SK-N-SH (cell line): Measurements from ENCODE around the gene METTL17. TPM values are rescaled to one million over a fixed set of nuclear protein-coding genes. Genes with fewer than 3 reads are reported as not detected.

Experiments
- CTCF ChIA-PET: fragments of 300-600, 350-600 bp; formaldehyde crosslinking; extraction: SDS; loops from one replicate; lab custom pipeline; 2021; lab: Yijun Ruan, JAX
- POLR2A ChIA-PET: fragments of 350-600 bp; sonication (Branson Sonifier 250); formaldehyde crosslinking; extraction: SDS; loops from one replicate; lab custom pipeline; 2020; ENCODE audit warnings: antibody characterized with exemption, inconsistent platforms; lab: Yijun Ruan, JAX
- DNase-seq: peaks from one replicate; pipeline ENCODE4 v3.0.0; 2012
- H2AFZ ChIP-seq: fragments of 200-600 bp; sonication (generic); 2 replicates; pipeline ENCODE4 v1.8.1; 2016; ENCODE audit warnings: antibody characterized with exemption, mild to moderate bottlenecking, low read depth
- H3F3A ChIP-seq: fragments of 200-600 bp; sonication (generic); replicated peaks from 2 replicates; pipeline ENCODE3; 2016; ENCODE audit warnings: antibody characterized with exemption, mild to moderate bottlenecking; ENCODE audit not compliant: insufficient read depth
- H3K27ac ChIP-seq, 2 experiments: fragments of 200-500 bp in 1 of 2; fragments of 200-600 bp in 1 of 2; sonication (Bioruptor generic) in 1 of 2; sonication (generic), shearing (Covaris generic) in 1 of 2; 2 replicates each; pipeline versions ENCODE4 v1.5.1 to v1.6.1; 2014 to 2016; ENCODE audit warnings: low read depth in 2 of 2, inconsistent platforms in 1 of 2, low read length in 1 of 2, mild to moderate bottlenecking in 1 of 2, mixed read lengths in 1 of 2
- H3K27me3 ChIP-seq: fragments of 200-600 bp; sonication (generic), shearing (Covaris generic); 2 replicates; pipeline ENCODE4 v1.6.1; 2016; ENCODE audit warnings: mixed run types; ENCODE audit not compliant: insufficient read depth
- H3K36me3 ChIP-seq, 2 experiments: fragments of 200-500 bp in 1 of 2; fragments of 200-600 bp in 1 of 2; sonication (Bioruptor generic) in 1 of 2; sonication (generic) in 1 of 2; replicated peaks in 1 of 2; 2 replicates each; pipeline versions ENCODE3 to v1.5.1; 2014 to 2016; ENCODE audit warnings: low read length in 1 of 2, mild to moderate bottlenecking in 1 of 2; ENCODE audit not compliant: insufficient read depth in 2 of 2, control insufficient read depth in 1 of 2
- H3K4me1 ChIP-seq, 2 experiments: fragments of 200-500 bp in 1 of 2; fragments of 200-600 bp in 1 of 2; sonication (Bioruptor generic) in 1 of 2; sonication (generic), shearing (Covaris generic) in 1 of 2; 2 replicates each; pipeline versions ENCODE4 v1.5.1 to v1.6.1; 2014 to 2016; ENCODE audit warnings: low read depth in 1 of 2, low read length in 1 of 2, mixed run types in 1 of 2; ENCODE audit not compliant: insufficient read depth in 2 of 2, control insufficient read depth in 1 of 2
- H3K4me2 ChIP-seq: fragments of 200-600 bp; sonication (generic), shearing (Covaris generic); 2 replicates; pipeline ENCODE4 v1.6.1; 2017; ENCODE audit warnings: mixed run types
- H3K4me3 ChIP-seq, 2 experiments: fragments of 200-500 bp in 1 of 2; fragments of 200-600 bp in 1 of 2; sonication (Bioruptor generic) in 1 of 2; sonication (generic), shearing (Covaris generic) in 1 of 2; 2 replicates each; pipeline versions ENCODE4 v1.5.1 to v1.8.1; 2014 to 2016; ENCODE audit warnings: low read depth in 2 of 2, inconsistent platforms in 1 of 2, low read length in 1 of 2, mild to moderate bottlenecking in 1 of 2, mixed read lengths in 1 of 2, moderate library complexity in 1 of 2
- H3K79me2 ChIP-seq: fragments of 200-600 bp; sonication (generic); 2 replicates; pipeline ENCODE4 v1.8.1; 2017; ENCODE audit warnings: mild to moderate bottlenecking; ENCODE audit not compliant: insufficient read depth
- H3K9ac ChIP-seq: fragments of 200-600 bp; sonication (generic); 2 replicates; pipeline ENCODE4 v1.6.1; 2017; ENCODE audit warnings: mixed run types
- H3K9me2 ChIP-seq: fragments of 200-600 bp; sonication (generic); 2 replicates; pipeline ENCODE4 v1.6.1; 2017; ENCODE audit warnings: mixed run types
- H3K9me3 ChIP-seq: fragments of 200-600 bp; sonication (generic); 2 replicates; pipeline ENCODE4 v1.6.1; 2017; ENCODE audit warnings: mixed run types, mild to moderate bottlenecking, moderate library complexity
- H4K20me1 ChIP-seq: fragments of 200-600 bp; sonication (generic); 2 replicates; pipeline ENCODE4 v1.6.1; 2017; ENCODE audit warnings: mild to moderate bottlenecking, mixed run types; ENCODE audit not compliant: insufficient read depth
- CHD2 ChIP-seq: fragments of 150-350 bp; IDR thresholded peaks from 2 replicates; pipeline ENCODE4 v1.6.1; 2018; ENCODE audit warnings: low read length; ENCODE audit not compliant: partially characterized antibody
- EZH2phosphoT487 ChIP-seq: fragments of 200-600 bp; sonication (generic); IDR thresholded peaks from 2 replicates; pipeline ENCODE4 v1.6.1; 2017; ENCODE audit warnings: low read depth, mixed run types, mild to moderate bottlenecking, antibody characterized with exemption, moderate library complexity, borderline replicate concordance
- GABPA ChIP-seq: IDR thresholded peaks from 2 replicates; pipeline ENCODE4 v1.4.0; 2012; ENCODE audit warnings: low read depth, mild to moderate bottlenecking
- GATA2 ChIP-seq: sonication (generic); formaldehyde crosslinking; IDR thresholded peaks from 2 replicates; pipeline ENCODE4 v1.5.0; 2020; ENCODE audit warnings: mild to moderate bottlenecking, missing genetic modification reagents
- JUND ChIP-seq: IDR thresholded peaks from 2 replicates; pipeline ENCODE4 v1.4.0; 2012
- MEF2A ChIP-seq: IDR thresholded peaks from 2 replicates; pipeline ENCODE4 v1.4.0; 2012; ENCODE audit warnings: low read depth, borderline replicate concordance
- NFIC ChIP-seq: IDR thresholded peaks from 2 replicates; pipeline ENCODE4 v1.4.0; 2012; ENCODE audit warnings: borderline replicate concordance
- NRF1 ChIP-seq: IDR thresholded peaks from 2 replicates; pipeline ENCODE4 v1.6.1; 2012; ENCODE audit warnings: low read depth, mild to moderate bottlenecking, low read length
- POLR2AphosphoS5 ChIP-seq: IDR thresholded peaks from 2 replicates; pipeline ENCODE4 v1.6.1; 2012; ENCODE audit warnings: low read depth, low read length
- RAD21 ChIP-seq: IDR thresholded peaks from 2 replicates; pipeline ENCODE4 v1.6.1; 2012; ENCODE audit warnings: mild to moderate bottlenecking, low read length
- RFX5 ChIP-seq: IDR thresholded peaks from 2 replicates; pipeline ENCODE4 v1.6.1; 2012; ENCODE audit warnings: mild to moderate bottlenecking, improper control_type of control experiment, low read length
- RXRA ChIP-seq: IDR thresholded peaks from 2 replicates; pipeline ENCODE4 v1.4.0; 2012; ENCODE audit warnings: low read depth, mild to moderate bottlenecking, borderline replicate concordance
- TCF12 ChIP-seq: IDR thresholded peaks from 2 replicates; pipeline ENCODE4 v1.4.0; 2012
- WGBS: methylation state at CpG from one replicate; pipeline ENCODE4 v1.1.6; 2017; ENCODE audit warnings: low lambda C conversion rate; 5-methylcytosine and 5-hydroxymethylcytosine counted together
- polyA plus RNA-seq, 3 experiments: library from polyadenylated mRNA; depleted of rRNA; stranded (reverse); fragments of >200 nt; gene quantifications; 2 replicates each; pipeline ENCODE4 v1.2.3, GENCODE V29; 2012
- TF ChIP-seq, protein P1 (sequence below): IDR thresholded peaks from 2 replicates; pipeline ENCODE4 v1.4.0; 2012; ENCODE audit warnings: low read depth
- TF ChIP-seq, protein P2 (sequence below): fragments of 150-350 bp; IDR thresholded peaks from 2 replicates; pipeline ENCODE4 v1.6.1; 2017; ENCODE audit warnings: antibody characterized with exemption, low read length, low read depth, borderline replicate concordance
- TF ChIP-seq, protein P3 (sequence below): fragments of 200-600 bp; sonication (generic); IDR thresholded peaks from 2 replicates; pipeline ENCODE4 v1.6.1; 2017; ENCODE audit warnings: antibody characterized with exemption, mild to moderate bottlenecking, moderate library complexity

METTL17 gene
- polyA plus RNA-seq, 1 of the 3 experiments (the other 2 are of a cell fraction), result 104 TPM

DNA sequence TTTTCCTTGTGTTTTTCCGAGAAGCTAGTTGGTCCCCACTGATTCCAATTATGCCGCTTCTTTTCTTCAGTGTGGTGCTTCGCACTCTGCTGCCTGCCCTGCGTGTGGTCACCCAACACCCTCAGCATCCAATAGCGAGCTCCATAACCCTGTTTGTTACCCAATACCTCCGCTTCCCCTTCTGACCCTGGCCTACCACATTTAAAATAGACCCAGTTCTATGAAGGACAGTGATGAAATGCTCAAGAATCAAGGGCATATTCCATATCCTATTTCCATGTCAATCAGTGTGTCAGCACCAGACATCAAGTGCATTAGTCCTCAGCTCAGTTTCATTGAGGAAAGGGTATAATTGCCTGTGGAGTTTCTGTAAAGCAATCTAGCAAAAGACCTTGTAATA, 25.5 kb downstream of the METTL17 start:
- no peak overlapping the region for H2AFZ ChIP-seq
- H3K36me3 ChIP-seq, result no peaks in the 10 kb centered on the region
- WGBS, result 73% methylated on average over 6 of the region's 6 CpGs
- H3K9me3 ChIP-seq, result no peaks in the 10 kb centered on the region
- no peaks in the 10 kb centered on the region for H3K79me2 ChIP-seq
- no peak for TF ChIP-seq GABPA
- no peak for TF ChIP-seq MEF2A
- no peak for TF ChIP-seq RAD21
- TF ChIP-seq EZH2phosphoT487, result no peak
- no peak for TF ChIP-seq JUND
- TF ChIP-seq RXRA, result no peak
- no peak for TF ChIP-seq NFIC
- TF ChIP-seq, protein P1, sequence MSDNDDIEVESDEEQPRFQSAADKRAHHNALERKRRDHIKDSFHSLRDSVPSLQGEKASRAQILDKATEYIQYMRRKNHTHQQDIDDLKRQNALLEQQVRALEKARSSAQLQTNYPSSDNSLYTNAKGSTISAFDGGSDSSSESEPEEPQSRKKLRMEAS, result no peak
- no peak for TF ChIP-seq GATA2 (CRISPR knock-in tag)
- TF ChIP-seq RFX5, result no peak
- TF ChIP-seq NRF1, result no peak
- no peaks in the 10 kb centered on the region; a peak in 1 of 4 replicates for H3K4me1 ChIP-seq
- H3F3A ChIP-seq, result no peaks in the 10 kb centered on the region
- no peak for DNase-seq
- H4K20me1 ChIP-seq, result no peaks in the 10 kb centered on the region
- ChIA-PET POLR2A (interaction anchor here (1.0 to 2.1 kb wide), 10 partner anchors 9 to 89 kb away, joined by 3 to 15 read pairs (median 5); partner anchors contain the start of genes ARHGEF40 and NDRG2), CTCF (interaction anchor here (0.6 to 18.2 kb wide), 47 partner anchors 9 to 634 kb away, joined by 3 to 555 read pairs (median 7); partner anchors contain the start of genes ARHGEF40, NDRG2, RNASE13 and RNASE7)
- H3K9me2 ChIP-seq, result no peaks in the 10 kb centered on the region
- no peak overlapping the region for H3K27ac ChIP-seq
- no peak overlapping the region for H3K4me3 ChIP-seq
- H3K4me2 ChIP-seq, result no peak overlapping the region
- peaks cover 15% of the 10 kb centered on the region for H3K27me3 ChIP-seq
- no peak overlapping the region for H3K9ac ChIP-seq

DNA sequence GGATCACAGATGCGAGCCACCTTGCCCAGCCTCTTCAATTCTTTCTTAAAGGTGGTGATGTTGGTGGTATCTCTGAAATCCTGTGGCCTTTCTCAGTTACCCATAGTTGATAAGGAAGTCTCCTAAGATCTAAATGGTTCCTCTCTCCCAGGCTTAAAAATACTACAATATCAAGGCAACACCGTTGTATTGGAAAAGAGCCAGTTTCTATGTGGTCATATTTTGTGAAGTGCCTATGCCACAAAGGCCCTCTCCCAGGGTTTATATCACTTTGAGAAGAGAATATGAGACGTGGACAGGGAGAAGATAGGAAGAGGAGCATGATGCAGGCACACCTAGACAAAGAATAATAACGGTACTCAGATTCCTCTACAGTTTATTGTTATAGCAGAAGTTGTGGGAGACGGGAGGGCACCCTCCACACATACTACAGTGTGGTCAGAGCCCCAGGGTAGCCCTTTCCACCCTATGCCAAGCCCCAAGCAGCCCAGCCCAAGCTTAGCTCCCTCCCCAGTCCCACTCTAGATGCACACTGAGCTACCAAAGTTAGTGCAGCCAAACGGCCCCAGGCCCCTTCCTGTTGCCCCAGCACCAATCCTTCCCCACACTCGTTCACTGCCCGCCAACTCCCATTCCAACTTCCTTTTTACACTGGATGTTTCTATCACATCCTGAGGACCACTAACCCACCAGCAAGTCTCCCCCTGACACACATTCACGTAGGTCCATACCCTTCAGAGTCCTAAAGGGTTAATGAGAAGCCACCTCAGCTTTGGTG, 26.8 kb downstream of the METTL17 start:
- Histone ChIP-seq H4K20me1 (no peaks in the 10 kb centered on the region), H3K9me2 (no peaks in the 10 kb centered on the region), H3K27ac (no peak overlapping the region), H3K4me3 (no peak overlapping the region), H3K79me2 (no peaks in the 10 kb centered on the region), H3K9me3 (no peaks in the 10 kb centered on the region), H2AFZ (no peak overlapping the region), H3K4me1 (no peaks in the 10 kb centered on the region; a peak in 1 of 4 replicates), H3F3A (no peaks in the 10 kb centered on the region), H3K4me2 (no peak overlapping the region), H3K9ac (no peak overlapping the region), H3K36me3 (no peaks in the 10 kb centered on the region), H3K27me3 (peaks cover 10% of the 10 kb centered on the region)
- WGBS, result 71% methylated on average over 9 of the region's 9 CpGs
- no peak for DNase-seq
- CTCF ChIA-PET, result interaction anchor here (0.8 to 18.2 kb wide), 11 partner anchors 9 to 119 kb away, joined by 3 to 555 read pairs (median 43); partner anchors contain the start of genes ARHGEF40, RNASE13, RNASE7 and TMEM253
- POLR2A ChIA-PET, result interaction anchor here (0.6 to 2.1 kb wide), 3 partner anchors 7 to 88 kb away, joined by 3 to 11 read pairs (median 4); partner anchors contain the start of gene NDRG2
- no peak for TF ChIP-seq EZH2phosphoT487
- TF ChIP-seq TCF12, result no peak
- TF ChIP-seq POLR2AphosphoS5, result no peak
- TF ChIP-seq RFX5, result no peak
- TF ChIP-seq, protein P2, sequence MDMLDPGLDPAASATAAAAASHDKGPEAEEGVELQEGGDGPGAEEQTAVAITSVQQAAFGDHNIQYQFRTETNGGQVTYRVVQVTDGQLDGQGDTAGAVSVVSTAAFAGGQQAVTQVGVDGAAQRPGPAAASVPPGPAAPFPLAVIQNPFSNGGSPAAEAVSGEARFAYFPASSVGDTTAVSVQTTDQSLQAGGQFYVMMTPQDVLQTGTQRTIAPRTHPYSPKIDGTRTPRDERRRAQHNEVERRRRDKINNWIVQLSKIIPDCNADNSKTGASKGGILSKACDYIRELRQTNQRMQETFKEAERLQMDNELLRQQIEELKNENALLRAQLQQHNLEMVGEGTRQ, result no peak
- TF ChIP-seq RAD21, result no peak
- TF ChIP-seq, protein P3, sequence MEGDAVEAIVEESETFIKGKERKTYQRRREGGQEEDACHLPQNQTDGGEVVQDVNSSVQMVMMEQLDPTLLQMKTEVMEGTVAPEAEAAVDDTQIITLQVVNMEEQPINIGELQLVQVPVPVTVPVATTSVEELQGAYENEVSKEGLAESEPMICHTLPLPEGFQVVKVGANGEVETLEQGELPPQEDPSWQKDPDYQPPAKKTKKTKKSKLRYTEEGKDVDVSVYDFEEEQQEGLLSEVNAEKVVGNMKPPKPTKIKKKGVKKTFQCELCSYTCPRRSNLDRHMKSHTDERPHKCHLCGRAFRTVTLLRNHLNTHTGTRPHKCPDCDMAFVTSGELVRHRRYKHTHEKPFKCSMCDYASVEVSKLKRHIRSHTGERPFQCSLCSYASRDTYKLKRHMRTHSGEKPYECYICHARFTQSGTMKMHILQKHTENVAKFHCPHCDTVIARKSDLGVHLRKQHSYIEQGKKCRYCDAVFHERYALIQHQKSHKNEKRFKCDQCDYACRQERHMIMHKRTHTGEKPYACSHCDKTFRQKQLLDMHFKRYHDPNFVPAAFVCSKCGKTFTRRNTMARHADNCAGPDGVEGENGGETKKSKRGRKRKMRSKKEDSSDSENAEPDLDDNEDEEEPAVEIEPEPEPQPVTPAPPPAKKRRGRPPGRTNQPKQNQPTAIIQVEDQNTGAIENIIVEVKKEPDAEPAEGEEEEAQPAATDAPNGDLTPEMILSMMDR, result no peak
- no peak for TF ChIP-seq CHD2
